Measurements from ENCODE around the gene CFI. TPM values are rescaled to one million over a fixed set of nuclear protein-coding genes. Genes with fewer than 3 reads are reported as not detected.

Gene CFI
- total and polyA plus RNA-seq, 2 of the 8 experiments (the other 6 are each of a cell fraction or from before 2014, with no cell fraction given), result not detected

DNA sequence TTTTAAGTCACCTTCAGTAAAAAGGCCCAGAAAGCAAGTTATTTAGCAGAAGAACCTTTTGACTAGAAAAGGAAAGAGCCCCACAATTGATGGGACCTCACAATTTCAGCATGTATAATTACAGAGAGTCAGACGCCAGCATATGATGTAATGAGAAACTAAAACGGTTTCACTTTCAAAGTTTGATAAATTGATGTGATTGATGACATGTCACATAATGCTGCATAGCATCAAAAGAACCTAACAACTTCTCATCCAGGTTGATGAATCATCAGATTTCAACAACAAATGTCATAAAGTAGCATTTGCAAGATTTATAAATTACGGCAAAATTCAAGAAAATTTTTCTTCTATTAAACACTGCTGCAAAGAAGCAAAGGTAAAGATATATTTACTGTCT is 9.9 kb upstream of the CFI start:
- Histone ChIP-seq H2BK12ac (ENCODE audit: low read depth, low read length) (no peak overlapping the region), H3K18ac (ENCODE audit: extremely low read depth, low read length) (no peak overlapping the region), H3K4ac (replicated peaks; ENCODE audit: insufficient read length, low read depth, low read length) (no peak overlapping the region), H4K8ac (ENCODE audit: extremely low read depth, insufficient read depth, low read length) (no peak overlapping the region), H3K56ac (replicated peaks; ENCODE audit: insufficient read length, low read depth, low read length) (no peak overlapping the region), H3K23me2 (ENCODE audit: low read depth, low read length) (peaks cover 5% of the 10 kb centered on the region), H2BK5ac (ENCODE audit: low read depth, low read length) (no peak overlapping the region), H3K27ac (ENCODE audit: low read depth, low read length) (no peak overlapping the region), H2BK120ac (replicated peaks; ENCODE audit: low read depth, low read length) (no peak overlapping the region), H2BK15ac (ENCODE audit: low read length) (no peak overlapping the region), H4K5ac (ENCODE audit: insufficient read length, low read depth, low read length) (no peak overlapping the region), H3K4me3 (ENCODE audit: extremely low read depth in 1 of 4, insufficient read depth in 2 of 4, low read depth in 3 of 4, low read length in 4 of 4) (no peak overlapping the region), H4K20me1 (replicated peaks in 1 of 2; ENCODE audit: control insufficient read depth in 1 of 2, insufficient read depth in 2 of 2, low read length in 2 of 2) (no peaks in the 10 kb centered on the region), H2BK20ac (ENCODE audit: low read length) (no peak overlapping the region), H4K91ac (replicated peaks; ENCODE audit: insufficient read length, low read length) (no peak overlapping the region), H3K14ac (ENCODE audit: insufficient read length) (no peak overlapping the region), H3K4me1 (replicated peaks in 1 of 4; ENCODE audit: control insufficient read depth in 3 of 4, insufficient read depth in 4 of 4, low read length in 3 of 4) (peaks cover 0 to 8% (median 5%) of the 10 kb centered on the region in 4 experiments; a peak in 4 of 7 replicates), H3K4me2 (ENCODE audit: insufficient read depth in 1 of 2, low read depth in 2 of 2, low read length in 2 of 2) (no peak overlapping the region), H3K23ac (ENCODE audit: insufficient read length) (no peak overlapping the region), H3K36me3 (ENCODE audit: control insufficient read depth in 2 of 4, insufficient read depth in 4 of 4, low read length in 3 of 4) (no peaks in the 10 kb centered on the region), H2AK5ac (ENCODE audit: low read depth, low read length) (no peak overlapping the region), H3K9me3 (ENCODE audit: insufficient read depth in 2 of 2, low read depth in 1 of 2, low read length in 1 of 2) (no peaks in the 10 kb centered on the region), H3K79me2 (ENCODE audit: control insufficient read depth in 1 of 2, insufficient read depth in 2 of 2, low read length in 2 of 2) (peaks cover 11% of the 10 kb centered on the region in 2 experiments), H2AFZ (ENCODE audit: low read length) (no peak overlapping the region), H3K27me3 (replicated peaks in 1 of 4; ENCODE audit: control insufficient read depth in 3 of 4, extremely low read depth in 1 of 4, insufficient read depth in 3 of 4, low read length in 3 of 4) (no peaks in the 10 kb centered on the region), H3K9ac (replicated peaks in 1 of 4; ENCODE audit: extremely low read depth in 1 of 4, low read depth in 3 of 4, low read length in 3 of 4) (no peak overlapping the region), H3K79me1 (ENCODE audit: low read depth, low read length) (no peaks in the 10 kb centered on the region; the same call in 1 of the 2 replicates)
- POLR2A ChIA-PET (ENCODE audit: partially characterized antibody), result no interaction called here
- DNase-seq (ENCODE audit: low read depth in 1 of 2, low spot score in 2 of 2) (no peak), FAIRE-seq (no peak)
- CTCF ChIA-PET (ENCODE audit: partially characterized antibody), result interaction anchor here (0.5 kb wide), 1 partner anchor 114 kb away, joined by 4 read pairs; no protein-coding TSS in a partner anchor
- 93% methylated on average over 3 of the region's 3 CpGs; no CpG with 5 or more reads in 1 of the 2 experiments for WGBS, 2 experiments (ENCODE audit: extremely low coverage in 1 of 2, insufficient coverage in 1 of 2, insufficient read length in 1 of 2, insufficient replicate concordance in 2 of 2, low coverage in 1 of 2, low lambda C conversion rate in 2 of 2, missing lambda C conversion rate in 1 of 2)
- TF ChIP-seq SRF (IDR thresholded peaks at IDR 0.05; ENCODE audit: low read depth, low read length) (no peak), JUND (IDR thresholded peaks at IDR 0.05; ENCODE audit: low read length) (no peak), SUZ12 (IDR thresholded peaks at IDR 0.05; ENCODE audit: low read length) (no peak), CEBPB (IDR thresholded peaks at IDR 0.05; ENCODE audit: low read depth, low read length) (no peak), TAF1 (IDR thresholded peaks at IDR 0.05; ENCODE audit: low read depth, low read length) (no peak), POU5F1 (IDR thresholded peaks at IDR 0.05; ENCODE audit: low read depth, low read length) (no peak)

Data from H1 (cell line).